Gastroesophageal sphincter (tissue), 4 donors: Measurements from ENCODE around the gene GPX2. TPM values are rescaled to one million over a fixed set of nuclear protein-coding genes. Genes with fewer than 3 reads are reported as not detected.
A peak's percentile ranks its signal among the peaks of the same experiment; 100 is the strongest.

ENCODE experiments used
- ATAC-seq: fragments of 150-250 bp; one replicate; pipeline ENCODE4 v1.9.1; 2016; ENCODE audit warnings: mild to moderate bottlenecking, moderate library complexity
- H3K27ac ChIP-seq, 4 donors: fragments of 200-600 bp; sonication (generic) in 3 of 4; 1 replicate in 3 of 4; 2 replicates in 1 of 4; pipeline ENCODE4 v1.5.1; 2016 to 2019
- H3K27me3 ChIP-seq: fragments of 200-600 bp; sonication (generic); one replicate; pipeline ENCODE4 v1.5.1; 2019
- H3K36me3 ChIP-seq, 2 donors: fragments of 200-600 bp; sonication (generic); one replicate each; pipeline ENCODE4 v1.5.1; 2019; ENCODE audit warnings: control low read depth in 1 of 2
- H3K4me1 ChIP-seq, 3 donors: fragments of 200-600 bp; sonication (generic); 1 replicate in 2 of 3; 2 replicates in 1 of 3; pipeline ENCODE4 v1.5.1; 2016 to 2019; ENCODE audit warnings: control low read depth in 2 of 3
- H3K4me3 ChIP-seq, 2 donors: fragments of 200-600 bp; sonication (generic); one replicate each; pipeline ENCODE4 v1.5.1; 2019; ENCODE audit warnings: mild to moderate bottlenecking in 1 of 2, moderate library complexity in 1 of 2
- H3K9me3 ChIP-seq, 3 donors: fragments of 200-600 bp; sonication (generic); one replicate each; pipeline ENCODE4 v1.5.1; 2017 to 2019; ENCODE audit warnings: control low read depth in 2 of 3
- CTCF ChIP-seq, 4 experiments: fragments of 200-600 bp in 2 of 4; fragments of 450-650 bp in 2 of 4; sonication (generic) in 1 of 4; IDR thresholded peaks; one replicate each; pipeline ENCODE4 v1.5.1; 2017 to 2019; ENCODE audit warnings: antibody characterized with exemption in 4 of 4, mild to moderate bottlenecking in 2 of 4, moderate library complexity in 2 of 4
- EP300 ChIP-seq: sonication (generic); formaldehyde crosslinking; IDR thresholded peaks from one replicate; pipeline ENCODE4 v1.6.1; 2017; ENCODE audit warnings: antibody characterized with exemption, mild to moderate bottlenecking
- POLR2A ChIP-seq, 2 donors: fragments of 450-650 bp; IDR thresholded peaks; one replicate each; pipeline ENCODE4 v1.6.1; 2017; ENCODE audit warnings: antibody characterized with exemption in 2 of 2, mild to moderate bottlenecking in 2 of 2, moderate library complexity in 1 of 2
- POLR2AphosphoS5 ChIP-seq: sonication (generic); formaldehyde crosslinking; IDR thresholded peaks from one replicate; pipeline ENCODE4 v1.6.1; 2017; ENCODE audit warnings: antibody characterized with exemption
- WGBS, 2 donors: methylation state at CpG; one replicate each; pipeline ENCODE4 v1.1.5; 2018; ENCODE audit warnings: low coverage in 1 of 2; 5-methylcytosine and 5-hydroxymethylcytosine counted together
- total RNA-seq, 4 donors: library from RNA; depleted of rRNA; stranded (reverse); fragments of >200 nt; gene quantifications; one replicate each; pipeline ENCODE4 v1.1.0, GENCODE V29; 2016

The GPX2 gene
- total RNA-seq, 4 donors from 2014 or later: 0.93 to 10.6 (median 1.4) TPM; not detected in 1

DNA sequence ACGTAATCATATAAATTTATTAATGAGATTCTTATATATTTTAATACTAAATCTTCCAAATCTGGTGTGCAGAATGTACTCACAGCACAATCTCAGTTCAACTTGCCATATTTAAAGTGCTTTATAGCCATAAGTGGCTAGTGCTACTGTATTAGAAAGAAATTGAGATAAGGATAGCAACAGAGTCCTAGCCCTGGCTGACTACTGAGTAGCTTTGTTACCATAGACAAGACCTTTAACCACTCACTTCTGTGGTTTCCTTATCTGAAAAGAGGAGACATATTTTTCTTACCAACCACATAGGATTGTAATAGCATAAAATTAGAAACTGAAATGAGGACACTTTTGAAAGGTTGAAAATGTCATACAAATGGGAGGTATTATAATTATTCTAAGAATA is 30.3 kb downstream of the GPX2 start:
- Histone ChIP-seq H3K27me3 (peaks cover 24% of the 10 kb centered on the region), H3K4me1 (peaks cover 6 to 29% (median 13%) of the 10 kb centered on the region in 3 donors), H3K4me3 (no peak overlapping the region), H3K36me3 (no peaks in the 10 kb centered on the region), H3K27ac (no peak overlapping the region), H3K9me3 (no peaks in the 10 kb centered on the region)
- WGBS, 2 donors: 8 to 41% methylated on average over 1 of the region's 1 CpG
- no peak for ATAC-seq
- TF ChIP-seq POLR2AphosphoS5 (no peak), CTCF (IDR thresholded peaks at IDR 0.05) (no peak), POLR2A (IDR thresholded peaks at IDR 0.05) (no peak), EP300 (no peak)

DNA sequence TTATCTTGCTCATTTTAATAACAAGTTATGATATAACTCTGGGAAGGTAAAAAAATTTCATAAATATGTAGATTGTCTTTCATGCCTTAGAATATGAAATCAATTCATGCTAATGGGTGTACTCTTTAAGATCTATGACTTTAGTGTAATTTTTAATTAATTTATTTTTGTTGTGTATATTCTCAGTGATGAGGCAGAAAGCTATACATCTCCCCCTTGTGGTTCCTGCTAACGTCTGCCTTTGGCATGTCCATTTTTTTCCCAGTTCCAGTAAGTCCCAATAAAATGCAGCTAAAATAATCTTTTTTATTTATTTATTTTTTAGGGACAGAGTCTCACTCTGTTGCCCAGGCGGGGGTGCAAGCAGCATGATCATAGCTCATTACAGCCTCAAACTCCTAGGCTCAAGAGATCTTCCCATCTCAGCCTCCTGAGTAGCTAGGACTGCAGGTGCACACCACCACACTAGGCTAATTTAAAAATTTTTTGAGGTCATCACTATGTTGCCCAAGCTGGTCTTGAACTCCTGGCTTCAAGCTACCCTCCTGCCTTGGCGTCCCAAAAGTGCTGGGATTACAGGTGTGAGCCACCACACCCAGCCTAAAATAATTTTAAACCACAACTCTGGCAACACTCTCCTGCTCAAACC is 31.6 kb downstream of the GPX2 start:
- Histone ChIP-seq H3K27me3 (peaks cover 29% of the 10 kb centered on the region), H3K4me3 (no peak overlapping the region), H3K36me3 (no peaks in the 10 kb centered on the region), H3K27ac (no peak overlapping the region), H3K9me3 (no peaks in the 10 kb centered on the region), H3K4me1 (peaks cover 6 to 16% (median 9%) of the 10 kb centered on the region in 3 donors)
- ATAC-seq: no peak
- TF ChIP-seq POLR2A (IDR thresholded peaks at IDR 0.05): no peak
- TF ChIP-seq CTCF (IDR thresholded peaks at IDR 0.05): peak; percentile 11 to 51 (median 32)
- no peak for TF ChIP-seq EP300
- no peak for TF ChIP-seq POLR2AphosphoS5
- WGBS, 2 donors: 15 to 17% methylated on average over 2 of the region's 3 CpGs

DNA sequence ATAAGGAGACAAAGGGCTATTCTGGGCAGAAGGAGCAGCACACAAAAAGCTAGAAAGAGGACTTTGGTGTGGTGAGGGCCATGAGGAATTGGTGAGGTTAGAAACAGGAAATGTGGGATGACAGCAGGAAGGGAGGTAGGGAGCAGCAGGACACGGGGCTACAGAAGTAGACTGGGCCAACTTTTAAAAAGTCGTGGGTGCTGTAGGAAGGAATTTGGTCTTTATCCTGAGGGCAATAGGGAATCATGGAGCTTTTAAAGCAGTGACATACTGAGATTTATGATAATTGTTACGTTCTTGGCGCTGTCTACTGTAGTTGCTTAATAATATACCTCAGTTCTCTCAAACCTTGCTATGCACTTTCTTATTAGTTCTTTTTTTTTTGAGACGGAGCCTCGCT is 36.5 kb downstream of the GPX2 start:
- WGBS, 2 donors: 65 to 76% methylated on average over 6 of the region's 6 CpGs
- peaks cover 29% of the 10 kb centered on the region for H3K27me3 ChIP-seq
- H3K36me3 ChIP-seq: no peaks in the 10 kb centered on the region
- TF ChIP-seq POLR2AphosphoS5 (no peak), EP300 (no peak), CTCF (IDR thresholded peaks at IDR 0.05) (no peak), POLR2A (IDR thresholded peaks at IDR 0.05) (no peak)
- no peak overlapping the region for H3K27ac ChIP-seq
- ATAC-seq: no peak
- no peaks in the 10 kb centered on the region for H3K4me1 ChIP-seq
- no peaks in the 10 kb centered on the region for H3K9me3 ChIP-seq
- no peak overlapping the region for H3K4me3 ChIP-seq

GRCh38 chr14:64899958-64900357 is 42.6 kb downstream of the GPX2 start:
- no peak for TF ChIP-seq POLR2A (IDR thresholded peaks at IDR 0.05)
- TF ChIP-seq EP300: no peak
- no peak for TF ChIP-seq POLR2AphosphoS5
- TF ChIP-seq CTCF (IDR thresholded peaks at IDR 0.05): no peak
- H3K9me3 ChIP-seq: no peaks in the 10 kb centered on the region
- WGBS, 2 donors: 60 to 83% methylated on average over 1 of the region's 1 CpG
- no peaks in the 10 kb centered on the region for H3K36me3 ChIP-seq
- no peak for ATAC-seq
- no peak overlapping the region for H3K4me3 ChIP-seq
- no peak overlapping the region for H3K27ac ChIP-seq
- peaks cover 9% of the 10 kb centered on the region for H3K27me3 ChIP-seq
- H3K4me1 ChIP-seq: no peaks in the 10 kb centered on the region

DNA sequence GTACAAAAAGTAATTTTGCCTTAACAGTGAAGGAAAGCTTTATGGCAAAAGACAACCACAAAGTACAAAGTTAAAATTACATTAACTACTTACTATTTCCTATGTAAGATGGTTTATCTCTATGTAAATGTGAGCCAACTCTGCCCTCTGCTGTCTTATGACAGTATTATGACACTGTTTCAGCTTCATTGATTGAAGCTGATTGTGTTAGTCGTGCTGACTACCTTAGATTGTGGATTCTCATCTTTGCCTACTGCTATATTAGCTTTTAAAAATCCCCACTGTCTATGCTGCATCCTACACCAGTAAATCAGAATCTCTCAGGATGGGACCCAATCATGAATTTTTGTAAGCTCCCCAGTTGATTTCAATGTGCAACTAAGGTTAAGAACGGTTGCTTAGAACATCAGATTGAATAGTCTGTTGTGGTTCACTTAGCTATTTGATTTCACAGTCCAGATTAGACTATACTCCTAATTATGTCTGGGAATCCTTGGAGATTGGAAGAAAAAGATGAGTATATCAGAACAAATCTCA is 50.6 kb downstream of the GPX2 start:
- ATAC-seq: no peak
- no peaks in the 10 kb centered on the region for H3K9me3 ChIP-seq
- TF ChIP-seq CTCF (IDR thresholded peaks at IDR 0.05) (peak; percentile 11 to 58 (median 47)), EP300 (no peak)
- no peak overlapping the region for H3K4me3 ChIP-seq
- no peak overlapping the region for H3K27ac ChIP-seq
- no peaks in the 10 kb centered on the region for H3K36me3 ChIP-seq
- peaks cover 12% of the 10 kb centered on the region for H3K27me3 ChIP-seq
- no peaks in the 10 kb centered on the region for H3K4me1 ChIP-seq
- 0 to 42% methylated on average over 1 to 2 of the region's 2 CpGs for WGBS, 2 donors
